Peyer's patch (tissue), 4 donors: ENCODE results near the gene KRTAP6-1.

Source experiments
- POLR2A ChIP-seq, 2 donors: fragments of 450-650 bp; IDR thresholded peaks; one replicate each; pipeline ENCODE4 v1.5.1; 2017; ENCODE audit warnings: antibody characterized with exemption in 2 of 2, mild to moderate bottlenecking in 2 of 2, moderate library complexity in 2 of 2
- TF ChIP-seq, protein P1 (sequence below), 6 experiments: fragments of 450-650 bp in 4 of 6; fragments of 200-600 bp in 2 of 6; sonication (generic) in 1 of 6; IDR thresholded peaks; one replicate each; pipeline ENCODE4 v1.5.1; 2017 to 2019; ENCODE audit warnings: antibody characterized with exemption in 6 of 6, mild to moderate bottlenecking in 3 of 6, moderate library complexity in 1 of 6

DNA sequence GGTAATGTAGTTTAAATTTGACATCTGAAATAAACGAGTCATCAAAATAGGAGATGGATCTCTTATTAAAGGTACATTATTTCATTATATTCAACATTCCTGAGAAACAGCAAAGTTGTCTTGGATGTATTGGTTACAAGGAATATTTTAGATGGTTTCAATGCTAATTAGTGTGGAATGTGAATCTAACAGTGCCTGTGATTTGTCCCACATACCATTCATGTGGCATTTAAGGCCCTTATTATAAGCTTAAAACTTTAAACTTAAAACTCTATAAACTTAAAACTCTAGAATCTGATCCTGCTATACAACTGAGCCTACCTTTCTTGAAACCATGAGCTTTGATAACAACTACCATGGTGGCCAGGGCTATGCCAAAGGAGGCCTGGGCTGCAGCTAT lies 12.9 kb downstream of the KRTAP6-1 start, which contains the start of gene KRTAP22-1:
- no peak for TF ChIP-seq POLR2A (IDR thresholded peaks at IDR 0.05)
- TF ChIP-seq, protein P1, sequence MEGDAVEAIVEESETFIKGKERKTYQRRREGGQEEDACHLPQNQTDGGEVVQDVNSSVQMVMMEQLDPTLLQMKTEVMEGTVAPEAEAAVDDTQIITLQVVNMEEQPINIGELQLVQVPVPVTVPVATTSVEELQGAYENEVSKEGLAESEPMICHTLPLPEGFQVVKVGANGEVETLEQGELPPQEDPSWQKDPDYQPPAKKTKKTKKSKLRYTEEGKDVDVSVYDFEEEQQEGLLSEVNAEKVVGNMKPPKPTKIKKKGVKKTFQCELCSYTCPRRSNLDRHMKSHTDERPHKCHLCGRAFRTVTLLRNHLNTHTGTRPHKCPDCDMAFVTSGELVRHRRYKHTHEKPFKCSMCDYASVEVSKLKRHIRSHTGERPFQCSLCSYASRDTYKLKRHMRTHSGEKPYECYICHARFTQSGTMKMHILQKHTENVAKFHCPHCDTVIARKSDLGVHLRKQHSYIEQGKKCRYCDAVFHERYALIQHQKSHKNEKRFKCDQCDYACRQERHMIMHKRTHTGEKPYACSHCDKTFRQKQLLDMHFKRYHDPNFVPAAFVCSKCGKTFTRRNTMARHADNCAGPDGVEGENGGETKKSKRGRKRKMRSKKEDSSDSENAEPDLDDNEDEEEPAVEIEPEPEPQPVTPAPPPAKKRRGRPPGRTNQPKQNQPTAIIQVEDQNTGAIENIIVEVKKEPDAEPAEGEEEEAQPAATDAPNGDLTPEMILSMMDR (IDR thresholded peaks at IDR 0.05) = no peak
